K562 (cell line): ENCODE results near the gene PEX7. TPM values are rescaled to one million over a fixed set of nuclear protein-coding genes. Genes with fewer than 3 reads are reported as not detected.

ENCODE experiments used
- AFF1 ChIP-seq, 2 experiments: fragments of 450-650 bp; IDR thresholded peaks; 2 replicates each; pipeline ENCODE4 v1.6.1; 2018; ENCODE audit warnings: mild to moderate bottlenecking in 2 of 2, low read depth in 1 of 2; ENCODE audit not compliant: partially characterized antibody in 2 of 2
- ELF4 ChIP-seq: fragments of 450-650 bp; formaldehyde crosslinking; IDR thresholded peaks from 2 replicates; pipeline ENCODE4 v1.4.0; 2022; ENCODE audit warnings: missing genetic modification characterization
- ELK3 ChIP-seq: fragments of 450-650 bp; formaldehyde crosslinking; IDR thresholded peaks from 2 replicates; pipeline ENCODE4 v1.4.0; 2020; ENCODE audit warnings: mild to moderate bottlenecking
- EP300 ChIP-seq: IDR thresholded peaks from 2 replicates; pipeline ENCODE4 v1.6.1; 2012; ENCODE audit warnings: low read length, improper control_type of control experiment
- GABPB2 ChIP-seq: fragments of 250-450 bp; sonication (Bioruptor Pico); conservative IDR thresholded peaks from 2 replicates; pipeline ENCODE4 v1.5.1; 2021; ENCODE audit warnings: mild to moderate bottlenecking
- HMBOX1 ChIP-seq: sonication (generic); IDR thresholded peaks from 2 replicates; pipeline ENCODE4 v1.6.1; 2016
- MTA1 ChIP-seq: fragments of 450-650 bp; IDR thresholded peaks from 2 replicates; pipeline ENCODE4 v1.6.1; 2017; ENCODE audit warnings: borderline replicate concordance
- MYNN ChIP-seq, 2 experiments: sonication (generic); formaldehyde crosslinking in 1 of 2; IDR thresholded peaks; 2 replicates each; pipeline versions ENCODE4 v1.5.0 to v1.6.1; 2016 to 2020; ENCODE audit warnings: antibody characterized with exemption in 1 of 2, missing genetic modification reagents in 1 of 2
- NFXL1 ChIP-seq: fragments of 450-650 bp; formaldehyde crosslinking; IDR thresholded peaks from 2 replicates; pipeline ENCODE4 v1.4.0; 2021; ENCODE audit warnings: mild to moderate bottlenecking
- NR1H2 ChIP-seq: sonication (generic); formaldehyde crosslinking; IDR thresholded peaks from 2 replicates; pipeline ENCODE4 v1.4.0; 2020; ENCODE audit warnings: mild to moderate bottlenecking, missing genetic modification reagents
- NR2C1 ChIP-seq, 2 experiments: fragments of 450-650 bp; IDR thresholded peaks; 2 replicates each; pipeline ENCODE4 v1.6.1; 2017; ENCODE audit warnings: mild to moderate bottlenecking in 2 of 2, antibody characterized with exemption in 1 of 2, inconsistent platforms in 1 of 2, missing compliant biosample characterization in 1 of 2, missing genetic modification characterization in 1 of 2
- POLR2A ChIP-seq: fragments of 450-650 bp; conservative IDR thresholded peaks from 2 replicates; pipeline ENCODE4 v1.6.1; 2016
- RBM15 ChIP-seq: fragments of 200-400 bp; formaldehyde crosslinking; IDR thresholded peaks from 2 replicates; pipeline ENCODE4 v1.6.1; 2018; ENCODE audit warnings: mild to moderate bottlenecking, low read length, moderate library complexity; ENCODE audit not compliant: insufficient read depth
- ZBTB1 ChIP-seq: sonication (generic); formaldehyde crosslinking; IDR thresholded peaks from 2 replicates; pipeline ENCODE4 v1.8.1; 2023; ENCODE audit warnings: missing genetic modification reagents, low read depth, mild to moderate bottlenecking, borderline replicate concordance
- ZFP1 ChIP-seq: fragments of 450-650 bp; formaldehyde crosslinking; IDR thresholded peaks from 2 replicates; pipeline ENCODE4 v1.4.0; 2020; ENCODE audit warnings: mild to moderate bottlenecking, mixed read lengths
- ZNF184 ChIP-seq: sonication (generic); formaldehyde crosslinking; IDR thresholded peaks from 2 replicates; pipeline ENCODE4 v1.5.0; 2020; ENCODE audit warnings: missing genetic modification reagents
- ZNF277 ChIP-seq: fragments of 250-450 bp; sonication (Bioruptor Pico); IDR thresholded peaks from 2 replicates; pipeline ENCODE4 v1.8.0; 2022; ENCODE audit warnings: inconsistent platforms, mild to moderate bottlenecking, moderate library complexity, borderline replicate concordance
- ZNF740 ChIP-seq, 3 experiments: fragments of 200-800 bp in 1 of 3; sonication (Bioruptor generic) in 1 of 3; sonication (generic) in 1 of 3; formaldehyde crosslinking in 1 of 3; IDR thresholded peaks; 2 replicates each; pipeline versions ENCODE4 v1.6.1 to v1.8.0; 2016 to 2022; ENCODE audit warnings: mild to moderate bottlenecking in 2 of 3, missing compliant biosample characterization in 2 of 3, missing genetic modification characterization in 2 of 3, missing genetic modification reagents in 1 of 3
- polyA plus RNA-seq, 8 experiments: library from polyadenylated mRNA; depleted of rRNA in 4 of 8; stranded (reverse) in 5 of 8; unstranded in 3 of 8; fragments of >200 nt; fragmentation: Nextera tagmentation in 2 of 8; fragmentation: Illumina TruSeq in 1 of 8; extraction: Ambion mirVana in 2 of 8; extraction: Trizol in 1 of 8; gene quantifications; 2 replicates each; pipeline versions ENCODE4 v1.2.1 to v1.2.3, GENCODE V29; 2011 to 2014; ENCODE audit warnings: inconsistent platforms in 1 of 8, missing spikeins in 1 of 8
- total RNA-seq, 7 experiments: library from RNA; depleted of rRNA in 6 of 7; stranded (reverse); fragments of >200 nt in 6 of 7; fragmentation: Illumina TruSeq in 2 of 7; extraction: Trizol in 2 of 7; gene quantifications; 2 replicates each; pipeline versions ENCODE4 v1.2.1 to v1.2.3, GENCODE V29; 2011 to 2021; ENCODE audit warnings: low replicate concordance in 1 of 7

PEX7 gene
- total and polyA plus RNA-seq, 9 of the 15 experiments (the other 6 are each of a cell fraction or from before 2014, with no cell fraction given), result 1.6 to 12.9 (median 9.1) TPM

- TF ChIP-seq HMBOX1, result no peak
- TF ChIP-seq POLR2A, result no peak
- TF ChIP-seq ZNF740 (CRISPR knock-in tag; IDR thresholded peaks at IDR 0.05), result no peak
- 0 out of 4 replicates have a peak, but pooled peaks of 1 of the 2 experiments have one; percentile 21 for TF ChIP-seq ZNF740 (tag; IDR thresholded peaks at IDR 0.05)
- 0 out of 2 replicates have a peak, but pooled peaks have one; percentile 1 for TF ChIP-seq ZBTB1 (CRISPR knock-in tag)
- TF ChIP-seq ELK3 (CRISPR knock-in tag), result no peak
- TF ChIP-seq AFF1 (IDR thresholded peaks at IDR 0.05; ENCODE audit: low read depth in 1 of 2, partially characterized antibody in 2 of 2), result no peak
- no peak for TF ChIP-seq NR1H2 (CRISPR knock-in tag)
- 0 out of 2 replicates have a peak, but pooled peaks have one; percentile 37 for TF ChIP-seq ELF4
- TF ChIP-seq MTA1, result no peak
- TF ChIP-seq EP300, result no peak
- no peak for TF ChIP-seq NR2C1 (IDR thresholded peaks at IDR 0.05)
- TF ChIP-seq NR2C1 (tag; IDR thresholded peaks at IDR 0.05), result peak; percentile 20; the same call in 1 of the 2 replicates
- no peak for TF ChIP-seq RBM15
- no peak for TF ChIP-seq ZNF184 (CRISPR knock-in tag)
- no peak for TF ChIP-seq ZNF277 (CRISPR knock-in tag)
- 0 out of 2 replicates have a peak, but pooled peaks have one; percentile 18 for TF ChIP-seq ZFP1 (CRISPR knock-in tag)
- no peak for TF ChIP-seq MYNN (IDR thresholded peaks at IDR 0.05)
- TF ChIP-seq MYNN (CRISPR knock-in tag; IDR thresholded peaks at IDR 0.05), result no peak
- no peak for TF ChIP-seq GABPB2 (CRISPR knock-in tag)
- TF ChIP-seq NFXL1 (CRISPR knock-in tag), result 0 out of 2 replicates have a peak, but pooled peaks have one; percentile 70
These were observed 38.7 kb upstream of the PEX7 start (continued) for GRCh38 chr6:136783495-136784270.
